HG03521 (cell line): ENCODE data around the gene PALM.

ENCODE experiments used
- ATAC-seq: cut with Tn5 transposase; IDR thresholded peaks from one replicate; pipeline ENCODE4 v1.9.1; 2021; ENCODE audit warnings: mild to moderate bottlenecking, moderate library complexity; ENCODE audit not compliant: unreplicated experiment

PALM gene

DNA sequence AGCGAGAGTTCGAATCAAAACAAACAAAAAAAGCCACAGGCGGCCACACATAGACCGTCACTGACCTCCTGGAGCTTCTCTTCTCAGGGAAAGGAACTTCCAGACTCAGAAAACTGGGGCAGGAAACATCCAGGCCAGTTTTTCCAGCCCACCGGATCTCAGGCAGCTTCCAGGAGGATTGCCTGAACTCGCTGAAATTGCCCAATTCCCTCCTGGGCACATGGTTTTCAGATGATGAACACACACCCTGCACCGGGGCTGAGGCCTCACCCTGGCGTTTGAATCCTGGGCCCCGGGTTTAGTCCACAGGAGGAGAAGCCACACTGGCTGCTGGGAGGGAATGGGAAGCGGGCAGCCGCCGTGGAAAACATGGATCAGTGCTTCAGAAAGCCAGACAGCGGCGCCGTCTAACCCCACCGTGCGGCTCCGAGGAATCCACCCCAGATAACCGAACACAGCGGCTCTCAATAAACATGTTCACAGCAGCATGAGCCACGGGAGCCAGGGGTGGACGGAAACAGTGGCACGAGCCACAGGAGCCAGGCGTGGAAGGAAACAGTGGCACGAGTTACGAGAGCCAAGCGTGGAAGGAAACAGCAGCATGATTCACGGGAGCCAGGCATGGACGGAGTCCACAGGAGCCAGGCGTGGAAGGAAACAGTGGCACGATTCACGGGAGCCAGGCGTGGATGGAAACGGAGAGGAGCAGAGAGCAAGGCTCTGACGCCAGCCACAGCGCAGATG lies 70.3 kb downstream of the PALM start:
- ATAC-seq, result no peak

DNA sequence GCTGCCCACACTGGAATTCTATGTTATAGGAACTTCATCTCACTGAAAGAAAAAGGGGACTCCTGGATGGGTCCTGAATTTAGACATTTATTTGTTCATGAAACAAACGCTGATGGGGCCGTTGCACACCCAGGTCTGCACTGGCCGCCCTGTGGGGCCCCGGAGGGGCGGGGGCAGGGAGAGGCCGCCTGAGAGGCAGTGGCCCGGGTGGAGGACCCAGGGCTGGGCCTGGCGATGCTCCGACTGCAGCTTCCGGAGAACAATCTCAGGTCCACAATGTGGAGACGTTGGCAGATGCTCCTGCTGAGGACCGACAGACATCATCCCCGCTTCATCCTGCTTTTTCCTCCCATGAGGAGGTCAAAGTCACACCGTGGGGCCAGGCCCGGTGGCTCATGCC lies 72.2 kb downstream of the PALM start:
- ATAC-seq, result no peak

DNA sequence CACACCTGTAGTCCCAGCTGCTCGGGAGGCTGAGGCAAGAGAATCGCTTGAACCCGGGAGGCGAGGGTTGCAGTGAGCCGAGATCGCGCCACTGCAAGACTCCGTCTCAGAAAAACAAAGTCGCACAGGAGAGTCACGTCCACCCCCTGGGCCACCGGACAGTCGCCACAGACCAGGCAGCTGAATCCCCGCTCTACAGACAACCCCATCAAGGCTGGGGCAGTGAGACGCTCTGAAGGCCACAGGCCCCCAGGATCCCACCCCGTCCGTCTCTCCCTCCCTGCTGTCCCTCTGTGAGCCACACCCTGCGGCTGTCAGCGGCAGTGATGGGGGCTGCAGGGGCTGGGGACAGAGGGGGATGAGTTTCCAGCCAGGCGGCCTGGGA lies 73.1 kb downstream of the PALM start:
- ATAC-seq, result no peak

DNA sequence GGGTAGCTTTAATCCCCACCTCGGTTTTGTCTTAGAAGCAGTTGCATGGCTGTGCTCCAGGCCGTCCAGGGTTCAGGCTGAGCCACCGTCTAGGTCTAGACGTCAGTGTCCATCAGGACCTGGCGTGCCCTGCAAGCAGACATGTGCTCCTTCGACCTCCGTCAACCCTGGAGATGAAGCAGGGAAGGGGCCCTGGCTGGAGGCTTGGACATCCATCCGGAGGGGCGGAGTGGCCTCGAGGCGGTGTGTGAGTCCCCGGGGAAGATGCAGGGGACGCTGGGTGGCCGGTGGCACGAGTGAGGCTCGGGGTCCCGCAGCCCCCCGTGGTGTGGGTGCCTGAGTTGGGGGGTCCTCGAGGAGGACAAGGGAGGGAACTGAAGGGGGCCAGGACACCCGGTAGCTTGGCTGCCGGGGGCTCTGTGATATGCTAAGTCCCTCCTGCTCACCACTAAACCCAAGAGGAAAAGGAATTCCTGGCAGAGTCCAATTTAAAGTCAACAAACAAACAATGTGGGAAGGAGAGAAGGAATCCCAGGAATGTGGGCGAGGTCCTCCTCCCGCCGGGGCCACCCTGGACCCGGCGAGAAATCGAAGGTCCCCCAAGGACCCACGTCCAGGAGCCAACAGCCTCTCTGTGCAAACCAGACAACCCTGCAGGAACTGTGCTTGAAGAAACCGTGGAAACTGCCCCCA lies 73.6 kb downstream of the PALM start:
- ATAC-seq, result no peak

DNA sequence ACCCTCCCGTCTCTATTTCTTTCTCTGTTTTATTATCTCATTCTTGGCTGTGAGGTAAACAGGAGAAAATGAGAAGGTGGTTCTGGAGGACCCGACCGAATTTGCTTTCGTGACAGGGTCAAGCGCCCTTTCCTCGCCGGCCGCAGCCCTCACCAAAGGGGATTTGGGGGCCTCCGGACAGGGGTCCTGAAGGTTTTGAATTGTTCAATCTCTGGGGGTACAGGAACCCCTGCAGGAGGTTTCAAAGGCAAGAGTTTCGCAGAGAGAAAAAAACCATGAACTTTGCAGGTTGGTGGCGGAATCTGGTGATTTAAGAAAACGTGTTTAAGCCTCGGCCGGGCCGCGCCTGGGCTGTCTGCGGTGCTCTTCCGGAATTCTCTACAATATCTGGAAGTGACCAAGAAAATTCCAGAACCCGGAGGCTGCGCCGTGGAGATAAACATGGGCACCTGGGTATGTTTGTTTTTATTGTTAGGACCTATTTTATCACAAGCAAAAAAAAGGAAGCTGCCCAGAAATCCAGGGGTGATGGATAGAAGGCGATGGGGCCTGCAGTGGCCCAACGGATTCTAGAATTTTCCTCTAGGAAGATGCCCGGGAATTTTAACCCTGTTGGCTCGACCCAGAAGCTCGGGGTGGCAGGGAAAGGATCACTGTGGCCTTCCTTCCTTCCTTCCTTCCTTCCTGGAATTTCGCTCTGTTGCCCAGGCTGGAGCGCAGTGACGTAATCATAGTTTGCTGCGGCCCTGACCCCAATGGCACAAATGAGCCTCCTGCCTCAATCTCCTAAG lies 74.3 kb downstream of the PALM start:
- no peak for ATAC-seq

DNA sequence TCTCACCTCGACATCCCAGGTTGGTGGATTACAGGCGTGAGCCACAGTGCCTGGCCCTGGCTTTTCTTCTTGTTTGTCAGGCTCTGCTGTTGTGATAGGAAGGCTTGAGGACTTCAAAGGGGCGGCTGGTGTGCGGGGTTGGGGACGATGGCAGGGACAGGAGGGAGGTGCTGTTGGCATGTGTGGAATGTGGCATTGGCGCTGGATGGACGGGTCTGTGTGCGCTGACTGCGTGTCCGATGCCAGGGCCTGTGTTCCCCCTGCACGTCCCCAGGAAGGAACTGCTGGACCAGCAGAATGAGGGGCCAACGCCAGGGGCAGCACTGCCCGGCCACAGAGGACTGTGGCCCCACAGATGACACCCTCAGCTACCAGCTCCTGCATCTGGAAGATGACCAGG lies 75.8 kb downstream of the PALM start:
- no peak for ATAC-seq

DNA sequence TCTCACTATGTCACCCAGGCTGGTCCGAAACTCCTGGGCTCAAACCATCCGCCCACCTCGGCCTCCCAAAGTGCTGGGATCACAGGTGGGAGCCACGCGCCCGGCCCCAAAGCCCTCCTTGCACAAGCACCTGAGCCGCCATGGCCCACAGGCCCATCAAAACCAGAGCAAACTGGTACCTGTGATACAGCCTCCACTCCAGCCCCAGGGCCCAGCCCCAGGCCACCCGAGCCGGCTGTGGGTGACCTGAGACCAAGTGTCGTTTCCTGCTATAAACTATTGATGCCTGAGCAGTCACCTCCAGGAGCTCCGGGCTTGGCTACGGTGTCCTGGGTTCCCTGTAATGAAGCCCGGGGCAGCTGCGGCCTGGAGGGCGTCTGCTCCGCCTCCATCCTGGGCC lies 78.8 kb downstream of the PALM start:
- ATAC-seq, result no peak

DNA sequence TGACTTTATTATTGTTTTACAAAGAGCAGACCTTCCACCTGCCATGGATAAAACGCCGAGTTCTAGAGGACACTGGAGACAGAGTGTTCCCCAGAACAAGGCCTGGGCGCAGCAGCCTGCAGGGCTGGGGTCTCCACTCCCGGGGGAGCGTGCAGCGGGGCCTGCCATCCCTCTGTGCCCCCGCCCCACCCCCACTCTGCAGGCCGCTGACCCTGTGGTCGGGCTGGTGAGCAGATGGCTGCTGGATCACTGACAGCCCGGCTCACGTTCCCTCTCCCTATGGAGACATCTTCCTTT lies 79.9 kb downstream of the PALM start:
- no peak for ATAC-seq

DNA sequence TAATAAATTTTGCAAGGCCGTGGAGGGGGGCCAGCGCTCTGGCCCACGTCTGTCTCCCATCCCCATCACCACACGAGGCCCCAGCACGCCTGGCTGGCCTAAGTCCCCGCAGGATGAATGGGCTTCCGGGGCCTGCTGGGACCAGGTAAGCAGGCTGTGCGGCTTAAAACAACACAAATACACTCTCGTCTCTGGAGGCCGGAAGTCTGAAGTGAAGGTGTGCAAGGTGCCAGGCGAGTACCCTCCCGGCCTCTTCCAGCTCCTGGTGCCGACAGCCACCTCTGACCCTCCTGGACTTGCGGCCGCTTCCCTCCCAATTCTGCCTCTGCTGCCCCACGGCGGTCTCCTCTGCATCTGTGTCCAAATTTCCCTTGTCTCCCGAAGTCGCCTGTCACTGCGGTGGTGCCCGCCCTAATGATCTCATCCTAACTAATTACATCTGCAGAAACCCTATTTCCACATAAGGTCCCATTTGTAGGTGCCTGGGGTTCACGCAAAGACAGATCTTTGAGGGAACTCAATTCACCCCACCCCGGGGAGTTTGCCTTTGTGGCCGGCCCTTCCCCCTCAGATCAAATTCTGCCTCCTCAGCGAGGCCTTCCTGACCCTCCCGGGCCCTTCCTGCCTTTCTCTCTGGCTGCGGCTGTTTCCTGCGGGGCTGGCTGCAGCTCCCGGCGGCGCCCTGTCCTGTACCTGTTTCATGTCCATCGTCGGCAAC lies 80.4 kb downstream of the PALM start:
- no peak for ATAC-seq

DNA sequence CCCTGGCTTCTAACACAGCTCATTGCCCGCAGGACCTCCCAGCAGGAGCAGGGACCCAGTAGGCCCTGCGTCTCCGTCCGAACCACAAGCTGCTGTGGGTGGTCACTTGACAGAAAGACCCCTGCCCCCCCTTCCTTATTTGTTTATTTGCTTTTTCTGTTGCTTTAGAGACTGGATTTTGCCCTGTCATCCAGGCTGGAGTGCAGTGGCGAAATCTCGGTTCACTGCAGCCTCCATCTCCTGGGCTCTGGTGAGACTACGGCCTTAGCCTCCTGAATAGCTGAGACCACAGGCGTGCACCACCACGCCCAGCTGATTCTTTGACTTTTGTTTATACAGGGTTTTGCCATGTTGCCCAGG lies 80.9 kb downstream of the PALM start:
- no peak for ATAC-seq

DNA sequence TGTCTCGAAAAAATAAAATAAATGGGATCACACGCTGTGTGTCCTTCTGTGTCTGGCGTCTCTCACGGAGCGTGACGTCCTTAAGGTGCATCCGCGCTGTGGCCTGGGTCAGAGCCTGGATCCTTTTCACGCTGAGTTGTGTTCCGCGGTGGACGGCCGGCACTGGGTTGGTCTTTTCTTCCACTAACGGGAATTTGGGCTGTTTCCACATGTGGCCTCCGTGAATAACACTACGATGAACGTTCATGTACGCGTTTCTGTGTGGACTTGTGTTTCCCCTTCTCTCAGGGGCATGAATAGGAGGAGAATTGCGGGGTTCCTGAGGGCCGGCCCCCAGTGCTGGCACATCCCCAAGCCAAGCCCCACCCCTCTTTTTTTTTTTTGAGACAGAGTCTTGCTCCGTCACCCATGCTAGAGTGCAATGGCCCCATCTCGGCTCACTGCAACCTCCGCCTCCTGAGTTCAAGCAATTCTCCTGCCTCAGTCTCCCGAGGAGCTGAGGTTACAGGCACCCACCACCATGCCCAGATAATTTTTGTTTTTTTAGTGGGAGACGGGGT lies 82.4 kb downstream of the PALM start:
- ATAC-seq, result no peak

DNA sequence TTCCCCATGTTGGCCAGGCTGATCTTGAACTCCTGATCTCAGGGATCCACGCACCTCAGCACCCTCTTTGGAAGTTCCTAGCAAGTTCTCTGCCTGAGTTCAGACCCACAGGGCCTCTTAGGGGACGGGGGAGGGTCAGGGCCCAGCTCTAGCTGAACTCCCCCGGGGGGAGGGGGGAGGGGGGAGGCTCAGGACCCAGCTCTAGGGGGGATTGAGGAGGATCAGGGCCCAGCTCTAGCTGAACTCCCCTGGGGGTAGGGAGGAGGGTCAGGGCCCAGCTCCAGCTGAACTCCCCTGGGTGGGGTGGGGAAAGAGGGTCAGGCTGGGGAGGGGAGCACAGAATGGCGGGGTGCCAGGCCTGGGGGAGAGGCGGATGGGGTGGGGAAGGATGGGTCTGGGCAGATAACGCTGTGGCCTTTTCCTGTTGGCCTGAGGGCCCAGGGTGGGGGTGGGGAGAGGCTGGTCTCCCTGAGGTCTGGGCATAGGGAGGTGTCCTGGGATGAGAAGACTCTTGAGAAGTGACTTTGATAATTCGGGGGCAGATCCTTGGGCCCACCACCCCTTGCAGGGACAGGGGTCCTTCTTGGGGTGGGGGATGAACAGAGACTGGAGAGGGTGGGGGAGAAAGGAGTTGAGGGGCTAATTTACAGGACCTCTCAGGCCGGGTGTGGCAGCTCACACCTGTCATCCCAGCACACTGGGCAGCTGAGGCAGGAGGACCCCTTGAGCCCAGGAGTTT lies 83.0 kb downstream of the PALM start:
- no peak for ATAC-seq

DNA sequence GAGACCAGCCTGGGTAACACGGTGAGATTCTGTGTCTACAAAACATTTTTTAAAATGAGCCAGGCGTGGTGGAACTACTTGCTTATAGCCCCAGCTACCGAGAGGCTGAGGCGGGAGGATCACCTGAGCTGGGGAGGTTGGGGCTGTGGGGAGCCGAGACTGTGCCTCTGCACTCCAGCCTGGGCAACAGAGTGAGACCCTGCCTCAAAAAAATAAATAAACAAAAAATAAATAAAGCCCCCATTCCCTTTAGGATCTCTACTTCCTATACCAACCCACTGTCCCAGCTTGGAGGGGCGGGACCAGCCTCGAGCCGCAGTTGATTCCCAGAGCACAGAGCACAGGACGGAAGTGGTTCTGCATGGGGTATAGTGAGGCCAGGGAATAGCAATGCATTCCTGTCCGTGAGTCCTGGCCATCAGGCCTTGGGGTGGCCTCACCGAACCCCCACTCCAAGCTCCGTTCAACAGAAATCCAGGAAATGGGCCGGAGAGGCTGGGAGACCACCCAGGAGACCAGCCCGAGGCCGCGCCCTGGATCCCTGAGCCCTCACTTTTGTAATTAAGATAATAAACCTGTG lies 83.7 kb downstream of the PALM start:
- ATAC-seq, result no peak

DNA sequence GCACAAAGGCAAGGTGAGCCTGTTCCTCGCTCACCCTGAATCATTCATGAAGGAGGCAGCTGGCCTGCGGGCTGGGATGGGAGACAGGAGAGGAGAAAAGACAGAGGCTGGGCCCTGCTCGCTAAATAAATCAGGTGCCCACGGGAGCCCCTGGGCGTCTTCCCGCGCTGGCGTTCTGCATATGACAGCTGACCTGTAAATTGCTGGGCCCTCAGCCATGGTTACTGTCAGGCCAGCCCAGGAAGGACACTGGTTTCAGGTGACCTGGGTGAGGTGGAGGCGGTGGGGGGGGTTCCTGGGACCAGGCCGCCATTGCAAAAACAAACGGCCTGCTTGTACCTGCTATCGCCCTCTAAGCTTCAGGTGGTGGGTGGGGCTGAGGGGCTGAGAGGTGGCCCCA lies 85.1 kb downstream of the PALM start:
- ATAC-seq, result no peak

DNA sequence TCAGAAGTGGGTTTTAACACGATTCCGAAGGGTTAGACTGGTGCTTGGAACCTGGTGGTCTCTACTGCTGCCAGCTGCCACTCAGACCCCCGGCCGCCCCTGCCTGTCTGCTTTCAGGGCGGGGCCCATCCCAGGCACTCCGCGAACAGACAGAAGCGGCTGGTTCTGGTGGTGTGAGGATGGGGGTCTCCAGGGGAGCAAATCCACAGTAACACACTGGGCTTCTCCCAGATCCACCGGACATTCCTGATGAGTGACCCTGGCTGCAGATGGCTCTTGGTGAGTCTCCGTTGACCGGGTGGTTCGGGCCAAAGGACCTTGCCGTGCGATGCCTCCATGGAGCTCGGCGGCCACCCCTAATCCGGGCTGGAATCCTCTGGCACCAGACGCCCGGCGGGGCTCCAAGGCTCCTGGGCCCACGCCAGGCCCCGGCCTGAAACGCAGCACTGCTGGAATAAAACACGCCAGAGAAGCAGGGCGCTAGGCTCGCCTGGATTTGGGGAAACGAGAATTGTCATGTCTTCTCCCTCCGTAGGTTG lies 86.4 kb downstream of the PALM start:
- ATAC-seq, result no peak

DNA sequence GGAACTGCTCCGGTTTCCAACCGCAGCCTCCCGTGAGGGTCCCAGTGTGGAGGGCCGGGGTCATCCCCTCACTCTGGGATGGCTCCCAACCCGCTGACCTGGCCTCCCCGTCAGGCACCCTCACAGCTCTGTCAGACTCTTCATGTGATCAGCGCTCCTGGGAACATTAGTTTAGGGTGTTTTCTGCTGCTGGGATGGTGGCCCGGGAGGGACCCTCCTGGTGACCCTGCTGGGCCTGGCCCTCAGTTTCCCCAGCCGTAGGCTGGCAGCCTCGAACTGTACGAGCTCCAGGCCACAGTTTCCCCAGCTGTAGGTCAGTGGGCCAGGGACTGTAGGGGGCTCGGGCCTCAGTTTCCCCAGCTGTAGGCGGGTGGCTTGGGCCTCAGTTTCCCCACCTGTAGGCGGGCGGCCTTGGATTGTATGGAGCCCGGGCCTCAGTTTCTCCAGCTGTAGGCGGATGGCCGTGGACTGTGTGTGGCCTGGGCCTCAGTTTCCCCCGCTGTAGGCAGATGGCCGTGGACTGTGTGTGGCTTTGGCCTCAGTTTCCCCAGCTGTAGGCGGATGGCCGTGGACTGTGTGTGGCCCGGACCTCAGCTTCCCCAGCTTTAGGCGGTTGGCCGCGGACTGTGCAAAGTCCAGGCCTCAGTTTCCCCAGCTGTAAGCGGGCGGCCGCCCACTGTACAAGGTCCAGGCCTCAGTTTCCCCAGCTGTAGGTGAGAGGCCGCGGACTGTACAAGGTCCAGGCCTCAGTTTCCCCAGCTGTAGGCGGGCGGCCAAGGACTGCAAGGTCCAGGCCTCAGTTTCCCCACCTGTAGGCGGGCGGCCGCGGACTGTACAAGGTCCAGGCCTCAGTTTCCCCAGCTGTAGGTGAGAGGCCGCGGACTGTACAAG lies 87.2 kb downstream of the PALM start:
- ATAC-seq, result no peak

DNA sequence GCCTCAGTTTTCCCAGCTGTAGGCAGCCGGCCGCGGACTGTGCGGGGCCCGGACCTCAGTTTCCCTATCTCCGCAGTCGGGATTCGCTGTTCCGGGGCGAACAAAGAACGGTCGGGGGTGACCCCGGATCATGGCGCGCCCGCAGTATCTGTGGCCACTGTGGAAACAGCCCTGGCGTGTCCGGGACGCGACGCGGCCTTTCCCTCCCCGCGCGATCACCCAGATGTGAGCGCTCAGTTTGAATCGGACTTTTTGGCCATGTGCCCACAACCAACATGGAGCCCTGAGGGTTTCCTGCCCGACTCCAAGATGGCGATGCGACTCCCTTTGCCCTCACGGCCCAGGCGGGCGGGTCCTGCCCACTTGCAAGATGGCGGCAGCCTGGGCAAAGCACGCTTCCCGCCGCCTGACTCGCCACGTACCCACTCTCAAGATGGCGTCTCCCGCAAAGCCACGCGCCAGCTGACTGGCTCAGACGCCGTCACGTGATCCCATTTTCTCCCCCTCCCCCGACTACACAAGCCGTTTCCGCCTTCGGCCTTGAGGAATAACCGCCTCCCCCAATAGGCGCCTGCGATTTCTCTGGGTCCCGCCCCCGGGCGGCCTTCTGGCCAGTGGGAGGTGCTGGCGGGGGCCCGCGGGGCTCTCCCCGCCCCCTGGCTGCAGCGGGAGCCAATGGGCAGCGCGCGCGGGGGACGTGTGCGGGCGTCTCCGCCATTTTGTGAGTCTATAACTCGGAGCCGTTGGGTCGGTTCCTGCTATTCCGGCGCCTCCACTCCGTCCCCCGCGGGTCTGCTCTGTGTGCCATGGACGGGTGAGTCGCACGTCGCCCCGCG lies 88.2 kb downstream of the PALM start, which contains the start of gene PTBP1:
Gene PTBP1 (plus strand): TSS at position 761 of the 836 bp plus-strand sequence. CDS start 46 bp downstream, at position 807.
- peak; percentile 80 for ATAC-seq
